NCI-H510A treated with DMSO at 0.1 percent for 48 hours (cell line): ENCODE measurements around the gene DNER.

Experiments used
- DNase-seq: peaks from one replicate; lab custom pipeline; 2025; lab: John Stamatoyannopoulos, UW

Gene DNER

DNA sequence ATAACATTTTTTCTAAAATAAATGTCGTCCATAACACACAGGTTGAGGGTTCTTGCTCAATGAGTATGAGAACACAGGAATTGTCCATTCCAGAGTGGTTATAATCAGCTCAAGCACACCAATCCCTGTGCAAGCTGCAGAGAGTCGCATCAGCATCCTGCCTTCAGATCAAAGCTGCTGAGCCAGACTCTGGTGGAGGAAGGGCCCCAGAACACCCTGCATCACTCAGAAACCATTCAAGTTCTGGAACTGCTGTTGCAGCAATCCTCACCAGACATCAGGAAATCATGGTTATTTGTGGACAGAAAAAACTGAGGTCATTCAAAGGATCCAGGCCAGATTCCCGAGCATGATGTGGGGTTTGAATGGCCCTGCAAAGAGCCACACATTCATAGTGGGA is 44.5 kb downstream of the DNER start:
- DNase-seq: no peak

- no peak for DNase-seq
Observed at GRCh38 chr2:229666811-229667210, 47.5 kb downstream of the DNER start.

DNA sequence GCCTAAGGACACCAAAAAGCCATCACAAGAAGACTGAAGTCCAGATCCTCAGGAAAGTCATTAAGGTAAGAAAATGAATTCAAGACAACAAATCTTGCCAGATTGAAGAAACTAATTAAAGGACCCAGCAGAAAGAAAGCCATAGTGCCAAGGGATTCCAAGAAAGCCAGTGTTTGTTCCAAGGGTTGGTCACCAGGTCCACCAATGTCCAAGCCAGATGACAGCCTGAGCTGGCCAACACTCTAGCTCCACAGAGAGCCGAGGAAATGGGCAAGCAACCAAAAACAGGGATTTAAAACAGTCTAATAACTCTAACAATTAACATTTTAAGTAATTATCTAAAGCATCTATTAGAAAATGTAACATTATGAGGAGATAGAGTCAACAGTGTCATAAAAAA is 49.2 kb downstream of the DNER start:
- DNase-seq: no peak

- DNase-seq: no peak
Observed at GRCh38 chr2:229661478-229661877, 52.9 kb downstream of the DNER start.

- no peak for DNase-seq
Observed at GRCh38 chr2:229660951-229661350, 53.4 kb downstream of the DNER start.

GRCh38 chr2:229660391-229660790 is 54.0 kb downstream of the DNER start:
- no peak for DNase-seq

DNA sequence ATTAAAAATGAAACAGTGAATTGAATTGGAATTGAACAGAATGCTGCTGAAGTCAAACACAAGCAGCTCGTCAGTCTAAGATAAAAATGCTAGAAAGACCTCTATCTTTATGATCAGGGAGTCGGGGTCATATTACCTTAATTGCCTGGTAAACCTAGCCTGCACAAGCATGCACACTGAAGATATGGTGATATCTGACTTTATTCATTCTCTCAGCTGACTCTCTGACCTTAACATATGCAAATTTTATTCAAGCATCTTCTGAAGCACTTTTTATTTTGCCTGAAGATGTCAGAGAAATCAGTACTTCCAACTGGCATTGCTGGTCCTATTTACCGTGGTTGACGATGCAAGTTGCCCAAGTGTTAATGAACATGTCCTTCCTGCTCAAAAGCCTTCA is 56.4 kb downstream of the DNER start:
- no peak for DNase-seq

- DNase-seq: no peak
Observed at GRCh38 chr2:229654437-229654836, 59.9 kb downstream of the DNER start.

GRCh38 chr2:229653531-229653930 is 60.8 kb downstream of the DNER start:
- DNase-seq: no peak

- DNase-seq: no peak
Observed at GRCh38 chr2:229652796-229653195, 61.6 kb downstream of the DNER start.

- no peak for DNase-seq
Observed at GRCh38 chr2:229650901-229651300, 63.5 kb downstream of the DNER start.

DNA sequence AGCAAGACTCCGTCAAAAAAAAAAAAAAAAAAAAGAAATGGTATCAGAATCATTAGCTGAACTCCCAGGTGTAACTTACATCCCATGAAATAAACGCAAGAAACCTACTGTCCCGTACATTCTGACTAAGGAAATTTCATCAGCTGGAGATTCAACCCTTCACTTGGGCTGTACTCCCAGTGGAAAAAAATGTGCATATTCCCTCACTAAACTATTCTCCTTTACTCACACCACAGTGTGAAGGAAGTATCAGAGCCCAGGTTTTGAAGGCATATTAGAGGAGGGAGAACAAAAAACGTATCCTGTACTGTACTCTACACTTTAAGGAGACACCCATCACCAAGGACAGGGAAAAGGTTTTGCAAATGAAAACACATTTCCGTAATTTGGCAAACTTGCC is 64.3 kb downstream of the DNER start:
- no peak for DNase-seq

DNA sequence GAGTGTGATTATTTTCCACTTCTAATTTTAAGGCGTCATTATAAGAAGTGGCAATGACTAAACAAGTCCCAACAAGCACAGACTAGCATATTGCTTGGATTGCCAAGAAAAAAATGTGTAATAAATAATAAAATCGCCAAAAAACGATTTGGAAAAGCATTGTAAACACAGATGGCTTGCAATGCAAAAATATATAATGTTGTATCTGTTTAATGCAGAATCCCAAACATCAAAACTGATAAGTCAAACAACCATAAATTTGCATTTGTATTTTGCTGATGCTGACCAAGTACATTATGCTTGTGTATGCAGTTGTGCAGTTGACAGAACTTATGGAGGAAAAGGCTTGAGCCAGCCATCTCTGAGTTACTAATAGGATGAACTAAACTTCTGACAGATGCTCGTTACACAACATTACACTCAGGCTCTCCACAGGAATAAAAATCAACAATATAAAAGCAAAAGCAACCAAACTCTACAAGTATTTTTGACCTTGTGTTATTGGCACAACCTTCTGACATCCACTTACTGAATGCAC is 68.1 kb downstream of the DNER start:
- no peak for DNase-seq

DNA sequence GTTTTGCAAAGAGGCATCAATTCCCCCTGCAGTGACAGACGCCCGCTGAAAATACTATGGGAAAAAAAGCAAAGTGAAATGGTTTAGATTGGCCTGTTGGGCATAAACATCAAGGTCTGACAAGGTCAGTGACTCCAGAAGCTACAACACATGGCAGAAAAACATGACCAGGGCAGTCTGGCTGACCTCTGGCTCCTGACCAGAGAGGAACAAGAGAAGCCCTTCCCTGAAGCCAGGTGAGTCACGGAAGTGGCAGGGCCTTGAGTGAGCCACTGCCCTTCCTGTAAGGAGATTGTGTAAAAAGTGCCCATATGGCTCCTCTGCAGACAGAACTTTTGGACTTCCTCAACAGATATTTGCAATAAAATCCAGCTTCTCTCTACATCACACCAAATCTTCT is 72.0 kb downstream of the DNER start:
- no peak for DNase-seq

DNA sequence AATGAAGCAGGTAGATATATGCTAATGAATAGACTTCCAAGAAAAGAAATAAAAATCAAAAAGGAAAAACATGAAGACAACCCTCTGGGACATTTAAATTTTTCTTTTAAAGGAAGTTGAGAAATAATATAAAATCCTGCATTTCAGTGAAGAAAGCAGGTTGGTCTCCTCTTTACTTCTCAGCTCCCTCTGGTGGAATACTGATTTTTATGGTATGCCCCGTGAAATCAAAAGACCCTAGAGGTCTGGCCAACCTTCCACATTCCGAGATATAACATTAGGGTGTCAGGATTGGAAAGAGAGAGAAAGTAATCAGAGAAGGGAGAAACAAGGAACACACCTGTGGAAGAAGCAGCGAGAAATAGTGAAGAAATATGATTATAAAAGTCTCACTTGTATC is 72.7 kb downstream of the DNER start:
- no peak for DNase-seq

GRCh38 chr2:229640636-229641035 is 73.7 kb downstream of the DNER start:
- no peak for DNase-seq

DNA sequence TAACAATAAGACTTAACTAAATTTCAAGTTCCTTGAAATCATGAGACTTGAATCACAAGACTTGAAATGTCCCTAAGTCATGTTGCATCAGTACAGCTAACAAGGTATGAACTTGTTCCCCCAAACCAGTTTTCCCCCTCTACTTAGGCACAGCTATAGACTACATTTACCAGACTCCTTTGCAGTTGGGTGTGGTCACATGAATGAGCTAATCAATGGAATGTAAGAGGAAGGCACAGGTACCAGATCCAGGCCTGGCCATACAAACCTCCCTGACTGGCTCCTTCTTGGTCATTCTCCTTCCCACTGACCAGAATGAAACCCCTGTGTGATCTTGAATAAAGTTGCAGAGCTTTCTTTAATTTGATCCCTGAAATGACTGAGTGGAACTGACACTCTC is 77.8 kb downstream of the DNER start:
- no peak for DNase-seq

- no peak for DNase-seq
Observed at GRCh38 chr2:229635371-229635680, 79.0 kb downstream of the DNER start.

DNA sequence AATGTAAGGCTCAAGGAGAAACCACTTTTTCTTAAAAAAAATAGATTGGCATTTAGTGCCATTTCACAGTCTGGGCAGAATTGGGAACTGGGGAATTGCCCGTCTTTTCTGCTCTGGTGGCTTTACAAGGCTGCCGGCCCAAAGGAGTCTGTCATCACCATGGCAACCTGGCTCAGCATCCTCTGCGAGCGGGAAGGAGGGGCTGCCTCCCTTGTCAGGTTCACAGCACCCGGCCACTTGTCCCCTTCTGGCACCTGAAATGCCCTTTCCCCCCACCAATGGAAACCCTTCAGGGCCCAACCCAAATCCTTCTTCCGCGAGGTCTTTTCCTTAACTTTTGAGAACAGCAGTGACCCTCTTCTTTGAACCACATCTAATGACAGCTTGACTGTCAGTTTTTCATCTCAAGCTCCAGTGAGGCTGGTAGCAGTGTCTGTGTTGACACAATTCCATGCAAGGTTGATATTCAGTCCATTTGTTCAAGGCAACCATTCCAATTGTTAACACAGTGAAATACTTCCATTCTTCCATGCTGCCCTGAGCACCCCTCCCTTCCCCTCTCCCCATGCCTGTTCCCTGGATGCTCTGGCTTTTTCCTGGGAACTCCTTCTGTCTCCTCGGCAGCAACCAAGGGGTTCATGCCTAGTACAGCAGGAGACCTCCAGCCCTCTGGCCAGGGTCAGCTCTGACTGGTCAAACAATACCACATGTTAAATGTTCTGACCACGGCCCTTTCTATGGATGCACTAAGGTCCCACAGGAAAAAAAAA is 79.6 kb downstream of the DNER start:
- DNase-seq: no peak

DNA sequence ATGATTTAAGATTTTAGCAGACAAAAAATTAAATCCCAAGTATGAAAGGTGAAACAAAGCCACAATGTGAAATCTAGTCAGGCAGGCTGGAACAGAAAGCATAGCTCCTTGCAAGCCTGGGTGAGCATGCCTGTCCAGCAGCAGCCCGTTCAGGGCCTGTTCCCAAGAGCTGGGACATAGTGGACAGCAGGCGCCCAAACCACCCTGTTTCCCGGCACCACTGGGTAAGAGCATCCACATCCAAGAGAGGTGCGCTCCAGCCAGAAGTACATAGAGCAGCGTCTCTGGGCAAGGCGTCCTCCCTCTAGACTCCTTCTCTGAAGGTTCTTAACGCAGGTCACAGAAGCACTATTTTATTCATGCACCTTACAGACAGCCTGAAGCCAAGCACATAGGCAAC is 80.8 kb downstream of the DNER start:
- no peak for DNase-seq

DNA sequence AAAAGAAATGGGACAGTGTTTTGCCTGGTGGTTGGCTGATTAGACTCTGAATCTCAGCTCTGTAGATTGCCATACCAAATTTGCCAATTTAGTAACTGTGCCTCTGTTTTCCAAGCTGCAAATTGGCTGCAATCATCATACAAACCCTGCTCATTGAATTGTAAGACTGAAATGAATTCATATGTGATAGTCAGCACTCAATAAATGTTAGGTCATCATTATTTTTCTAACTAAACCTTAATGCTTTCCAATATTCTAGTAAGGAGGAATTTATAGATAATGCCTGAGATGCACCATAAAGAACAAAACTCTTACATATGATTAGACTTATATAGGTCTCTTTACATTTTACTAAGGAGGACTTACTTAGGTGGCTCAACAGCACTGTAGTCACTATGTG is 85.3 kb downstream of the DNER start:
- DNase-seq: no peak

GRCh38 chr2:229627728-229628127 is 86.6 kb downstream of the DNER start:
- no peak for DNase-seq

GRCh38 chr2:229622495-229623355 is 91.6 kb downstream of the DNER start:
- DNase-seq: no peak
